ENCODE data around the gene TBC1D22B. TPM values are rescaled to one million over a fixed set of nuclear protein-coding genes. Genes with fewer than 3 reads are reported as not detected.
A peak's percentile ranks its signal among the peaks of the same experiment; 100 is the strongest.

The TBC1D22B gene
- total RNA-seq, 1 experiment from 2014 or later: 12.9 TPM

DNA sequence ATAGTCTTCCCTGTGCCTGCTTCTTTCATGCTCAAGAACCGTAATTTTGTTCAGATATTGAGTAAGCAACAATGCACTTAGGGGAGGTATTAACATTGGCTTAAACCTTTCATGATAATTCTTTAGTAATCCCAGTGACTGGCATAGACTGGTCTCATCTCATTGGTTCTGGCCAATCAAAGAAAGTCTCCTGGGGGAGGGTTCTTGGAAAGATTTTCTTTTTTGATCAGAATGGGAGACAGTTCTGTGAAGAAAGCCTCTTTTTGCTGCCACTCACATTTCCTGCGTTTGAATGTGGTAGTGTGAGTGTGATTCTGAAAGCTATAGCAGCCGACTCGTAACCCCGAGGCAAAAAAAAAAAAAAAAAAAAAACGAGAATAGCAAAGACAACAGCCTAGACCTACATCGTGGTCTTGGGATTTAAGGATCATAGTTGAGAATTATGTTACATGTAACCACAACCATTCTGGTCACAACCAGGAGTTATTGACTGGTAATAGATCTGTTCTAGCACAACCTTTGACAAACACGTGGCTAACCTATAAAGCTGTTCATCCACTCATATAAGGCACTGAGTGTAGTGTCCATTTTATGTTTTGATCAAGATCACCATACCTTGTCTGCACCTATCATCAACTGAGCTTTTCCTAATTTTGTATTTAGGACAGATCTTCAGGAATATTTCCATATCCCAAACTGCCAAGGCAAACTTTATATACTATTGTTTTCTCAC, 15.4 kb downstream of the TBC1D22B start:
- no peak overlapping the region for H4K5ac ChIP-seq (ENCODE audit: insufficient read length, low read depth, low read length)
- Mint-ChIP-seq H3K27ac (no peak overlapping the region; a peak in 1 of 7 replicates), H3K4me1 (peaks cover 4 to 7% of the 10 kb centered on the region in 2 experiments; a peak in 3 of 4 replicates), H3K36me3 (ENCODE audit: insufficient read depth in 1 of 3, low read depth in 3 of 3) (peaks cover 3 to 15% (median 11%) of the 10 kb centered on the region in 3 experiments; a peak in 5 of 7 replicates), H3K4me3 (no peak overlapping the region), H3K9me3 (no peaks in the 10 kb centered on the region), H3K27me3 (ENCODE audit: low read depth) (no peaks in the 10 kb centered on the region)
- no peak overlapping the region for H2AK5ac ChIP-seq (ENCODE audit: insufficient read length, low read length)
- peak overlapping the region; percentile 90 for H4K8ac ChIP-seq (replicated peaks; ENCODE audit: insufficient read length, low read depth, low read length)
- TF ChIP-seq, protein P1, sequence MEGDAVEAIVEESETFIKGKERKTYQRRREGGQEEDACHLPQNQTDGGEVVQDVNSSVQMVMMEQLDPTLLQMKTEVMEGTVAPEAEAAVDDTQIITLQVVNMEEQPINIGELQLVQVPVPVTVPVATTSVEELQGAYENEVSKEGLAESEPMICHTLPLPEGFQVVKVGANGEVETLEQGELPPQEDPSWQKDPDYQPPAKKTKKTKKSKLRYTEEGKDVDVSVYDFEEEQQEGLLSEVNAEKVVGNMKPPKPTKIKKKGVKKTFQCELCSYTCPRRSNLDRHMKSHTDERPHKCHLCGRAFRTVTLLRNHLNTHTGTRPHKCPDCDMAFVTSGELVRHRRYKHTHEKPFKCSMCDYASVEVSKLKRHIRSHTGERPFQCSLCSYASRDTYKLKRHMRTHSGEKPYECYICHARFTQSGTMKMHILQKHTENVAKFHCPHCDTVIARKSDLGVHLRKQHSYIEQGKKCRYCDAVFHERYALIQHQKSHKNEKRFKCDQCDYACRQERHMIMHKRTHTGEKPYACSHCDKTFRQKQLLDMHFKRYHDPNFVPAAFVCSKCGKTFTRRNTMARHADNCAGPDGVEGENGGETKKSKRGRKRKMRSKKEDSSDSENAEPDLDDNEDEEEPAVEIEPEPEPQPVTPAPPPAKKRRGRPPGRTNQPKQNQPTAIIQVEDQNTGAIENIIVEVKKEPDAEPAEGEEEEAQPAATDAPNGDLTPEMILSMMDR (conservative IDR thresholded peaks at IDR 0.05): no peak
- H2AFZ ChIP-seq (ENCODE audit: low read length): no peak overlapping the region
- H3K4ac ChIP-seq (ENCODE audit: low read depth, low read length): no peak overlapping the region
- no peak overlapping the region for H2BK5ac ChIP-seq (ENCODE audit: insufficient read length, low read length)
- H3K9ac ChIP-seq (ENCODE audit: extremely low read depth, insufficient read length, low read length): no peak overlapping the region
- H4K91ac ChIP-seq (ENCODE audit: insufficient read length, low read depth, low read length): no peak overlapping the region
- H3K4me2 ChIP-seq (ENCODE audit: insufficient read depth, insufficient read length, low read length): no peak overlapping the region
- no peak overlapping the region for H3K23ac ChIP-seq (ENCODE audit: insufficient read length, low read depth, low read length)
- DNase-seq: no peak
- H2BK12ac ChIP-seq (ENCODE audit: insufficient read length, low read depth, low read length): no peak overlapping the region
- no peaks in the 10 kb centered on the region for H3K79me2 ChIP-seq (ENCODE audit: insufficient read depth, low read length)
- no peak overlapping the region for H3T11ph ChIP-seq (ENCODE audit: low read length)
- no peaks in the 10 kb centered on the region for H3K27me3 ChIP-seq (ENCODE audit: insufficient read depth, low read length)
- H3K79me1 ChIP-seq (ENCODE audit: insufficient read depth, low read depth, low read length, poor library complexity, severe bottlenecking): no peaks in the 10 kb centered on the region
- no peaks in the 10 kb centered on the region for H4K20me1 ChIP-seq (ENCODE audit: control insufficient read depth, insufficient read depth, insufficient read length)
- WGBS (ENCODE audit: extremely low coverage, insufficient read length, low lambda C conversion rate): no CpG with 5 or more reads among the region's 8 CpGs
- no peak overlapping the region for H3K56ac ChIP-seq (ENCODE audit: insufficient read length, low read depth, low read length)
- H3K4me1 ChIP-seq (ENCODE audit: insufficient read depth, low read length): no peaks in the 10 kb centered on the region
- no peak overlapping the region for H3K18ac ChIP-seq (ENCODE audit: insufficient read length, low read depth, low read length)
- no peak overlapping the region for H2BK15ac ChIP-seq (ENCODE audit: low read depth, low read length)
- H2BK20ac ChIP-seq (ENCODE audit: low read depth, low read length, poor library complexity, severe bottlenecking): no peak overlapping the region
- H3K23me2 ChIP-seq (ENCODE audit: insufficient read length, low read depth, low read length, poor library complexity, severe bottlenecking): no peaks in the 10 kb centered on the region
- no peak overlapping the region for H3K27ac ChIP-seq (ENCODE audit: insufficient read length, low read depth, low read length)
- H3K9me3 ChIP-seq (ENCODE audit: control insufficient read depth, low read depth, low read length): no peaks in the 10 kb centered on the region
- H2BK120ac ChIP-seq (ENCODE audit: low read depth, low read length, poor library complexity, severe bottlenecking): no peak overlapping the region
- H3K14ac ChIP-seq (ENCODE audit: insufficient read depth, low read length): no peak overlapping the region
